SKM-1 treated with dmso at 0.1 percent for 144 hours (cell line): ENCODE data around the gene BEND2.

ENCODE experiments used
- DNase-seq: peaks from one replicate; lab custom pipeline; 2025; ENCODE audit not compliant: unreplicated experiment; lab: John Stamatoyannopoulos, UW

Gene BEND2

DNA sequence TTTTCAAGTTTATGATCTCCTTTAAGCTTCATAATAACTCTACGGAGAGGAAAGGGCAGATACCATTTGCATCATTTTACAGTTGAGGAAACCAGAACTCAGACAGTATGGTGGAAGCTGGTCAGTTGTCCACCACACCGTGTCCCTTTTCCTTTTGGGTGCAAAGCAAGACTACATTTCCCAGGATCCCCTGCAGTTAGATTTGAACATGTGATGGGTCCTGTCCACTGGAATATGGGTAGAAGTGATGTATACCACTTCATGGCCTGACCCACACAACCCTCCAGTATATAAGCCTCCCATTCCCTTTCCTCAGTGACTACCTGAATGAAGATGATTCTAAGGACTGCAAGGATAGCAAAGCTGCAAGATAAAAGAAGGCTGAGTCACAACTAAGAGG, 74.7 kb downstream of the BEND2 start:
- DNase-seq = no peak

DNA sequence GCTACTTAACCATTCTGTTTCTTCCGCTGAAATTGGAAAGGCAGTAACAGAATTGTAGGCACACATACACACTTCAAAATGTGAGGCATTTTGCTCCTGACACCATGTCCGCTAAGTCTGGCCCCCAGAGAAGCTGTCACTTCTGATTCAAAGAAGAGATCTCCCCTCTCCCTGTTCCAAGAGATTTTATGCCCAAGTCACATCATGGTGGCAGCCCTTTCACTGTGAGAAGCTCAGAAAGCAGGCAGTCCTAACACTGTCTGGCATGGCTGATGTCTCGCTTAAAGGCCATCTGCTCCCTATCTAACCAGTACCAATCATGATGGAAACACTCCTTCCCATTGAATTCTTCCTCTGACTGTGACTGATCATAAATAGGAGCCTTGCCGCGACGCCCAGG, 83.9 kb downstream of the BEND2 start:
- no peak for DNase-seq

DNA sequence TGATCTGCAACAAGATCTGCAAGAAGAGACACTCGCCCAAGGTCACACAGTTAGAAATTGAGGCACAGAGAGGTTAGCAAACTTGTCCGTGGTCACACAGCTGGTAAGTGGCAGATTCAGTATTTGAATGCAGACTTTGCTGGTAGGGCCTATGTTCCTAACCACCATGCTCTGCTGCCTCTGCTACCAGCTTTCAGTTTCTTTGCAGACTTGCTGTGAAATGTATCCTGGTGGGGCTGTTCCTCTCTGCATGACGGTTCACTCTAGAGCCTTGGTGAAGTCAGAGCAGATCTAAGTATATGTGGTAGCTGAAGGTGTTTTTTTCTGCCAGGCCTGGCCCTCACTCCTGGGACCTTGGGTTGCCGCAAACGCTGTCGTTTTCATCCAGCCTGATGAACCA, 87.1 kb downstream of the BEND2 start:
- no peak for DNase-seq

DNA sequence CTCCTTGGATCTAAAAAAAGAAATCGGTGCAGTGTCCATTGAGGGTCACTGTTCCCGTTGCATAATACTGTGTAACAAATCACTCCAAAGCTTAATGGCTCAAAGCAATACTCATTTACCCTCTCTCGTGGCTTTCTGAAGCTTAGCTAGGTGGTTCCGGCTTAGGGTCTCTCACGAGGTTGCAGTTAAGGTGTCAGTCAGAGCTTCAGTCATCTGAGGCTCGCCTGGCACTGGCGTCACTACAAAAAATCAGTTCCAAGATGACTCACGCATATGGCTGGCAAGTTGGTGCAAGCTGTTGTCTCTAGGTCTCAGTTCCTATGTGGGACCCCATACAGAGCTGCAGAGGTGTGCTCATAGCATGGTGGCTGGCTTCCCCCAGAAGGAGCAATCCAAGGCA, 91.0 kb downstream of the BEND2 start:
- DNase-seq = no peak

- no peak for DNase-seq
Observed at GRCh38 chrX:18126971-18127370, 93.7 kb downstream of the BEND2 start.

- no peak for DNase-seq
Observed at GRCh38 chrX:18119856-18120255, 100.8 kb downstream of the BEND2 start.
